Heart right ventricle (tissue), 16 donors: Measurements from ENCODE around the gene JPT1. TPM values are rescaled to one million over a fixed set of nuclear protein-coding genes. Genes with fewer than 3 reads are reported as not detected.
"Not testable (repeated sequence)": the region's sequence is repeated elsewhere in the genome, so short reads cannot be mapped to it uniquely, and the experiment has no call there.

ENCODE experiments used
- ATAC-seq, 8 donors: fragments of 200-7000 bp; cut with Tn5 transposase; one replicate each; pipeline ENCODE4 v1.9.1; 2020; ENCODE audit warnings: mild to moderate bottlenecking in 8 of 8, moderate library complexity in 8 of 8, moderate number of reproducible peaks in 1 of 8
- DNase-seq, 2 donors: peaks; one replicate each; pipeline ENCODE4 v3.0.0-alpha.2; 2020
- H3K27ac ChIP-seq, 10 donors: fragments of 200-600 bp; sonication (generic) in 2 of 10; one replicate each; pipeline versions ENCODE4 v1.5.0 to v1.8.0; 2020 to 2022; ENCODE audit warnings: mild to moderate bottlenecking in 3 of 10
- H3K27me3 ChIP-seq, 7 donors: fragments of 200-600 bp; one replicate each; pipeline ENCODE4 v1.8.0; 2021 to 2022; ENCODE audit warnings: mild to moderate bottlenecking in 2 of 7
- H3K36me3 ChIP-seq, 9 donors: fragments of 200-600 bp; sonication (generic) in 1 of 9; one replicate each; pipeline versions ENCODE4 v1.5.0 to v1.8.0; 2020 to 2022; ENCODE audit warnings: mild to moderate bottlenecking in 2 of 9
- H3K4me1 ChIP-seq, 9 donors: fragments of 200-600 bp; sonication (generic) in 1 of 9; one replicate each; pipeline versions ENCODE4 v1.5.0 to v1.8.0; 2020 to 2022; ENCODE audit warnings: mild to moderate bottlenecking in 4 of 9
- H3K4me3 ChIP-seq, 10 donors: fragments of 200-600 bp; sonication (generic) in 2 of 10; one replicate each; pipeline versions ENCODE4 v1.5.0 to v1.8.0; 2020 to 2022; ENCODE audit warnings: mild to moderate bottlenecking in 7 of 10, moderate library complexity in 2 of 10
- H3K9me3 ChIP-seq, 11 donors: fragments of 200-600 bp in 10 of 11; sonication (generic) in 2 of 11; one replicate each; pipeline versions ENCODE4 v1.5.0 to v1.8.0; 2013 to 2022; ENCODE audit warnings: mild to moderate bottlenecking in 2 of 11, control low read depth in 1 of 11, moderate library complexity in 1 of 11
- CTCF ChIP-seq, 9 donors: fragments of 200-600 bp; sonication (generic) in 2 of 9; IDR thresholded peaks; one replicate each; pipeline versions ENCODE4 v1.5.0 to v1.8.0; 2021 to 2022; ENCODE audit warnings: antibody characterized with exemption in 9 of 9, mild to moderate bottlenecking in 5 of 9, moderate library complexity in 1 of 9
- WGBS, 2 donors: extraction: QIAGEN DNeasy Blood & Tissue Kit; methylation state at CpG; one replicate each; pipeline ENCODE4 v1.1.7; 2013; ENCODE audit warnings: inconsistent platforms in 1 of 2; 5-methylcytosine and 5-hydroxymethylcytosine counted together
- intact Hi-C, 10 donors: fragments of 100-400 bp; cut with DNase I; formaldehyde crosslinking; loops; one replicate each; pipeline versions ENCODE4 v1.11.1 to v1.14.2; 2022
- polyA plus RNA-seq, 2 donors: library from polyadenylated mRNA; stranded (reverse); fragments of 200-250 nt; gene quantifications; one replicate each; pipeline ENCODE4 v1.2.3, GENCODE V29; 2013
- total RNA-seq, 10 donors: library from RNA; stranded (reverse); fragmentation: NEBNext Ultra II Directional in 3 of 10; extraction: Animal tissue kit (Norgen Biotek cat#: 25700) in 3 of 10; gene quantifications; one replicate each; pipeline versions ENCODE4 v1.2.1 to v1.2.4, GENCODE V29; 2021 to 2023
- donor health status: Arrhythmogenic right ventricular cardiomyopathy.
- donor health status: ischemic (EF 13 %, LVEDD 7.1; RV severe dilation, severe dysfunction).
- donor health status: healthy with polysubstance abuse.
- donor health status: DM: no; HTN: yes; CAD: no.
- donor health status: DM: no; HTN: no; CAD: no.
- donor health status: ischemic (EF 25% LVEDD 6.9; RV normal size, moderate dysfunction).
- donor health status: ischemic (EF 25% LVEDD 5.7; RV mildly dilated, moderate dysfunction).
- donor health status: healthy.
- donor health status: DM: yes; HTN: yes; CAD: no.
- donor health status: Ischemic cardiomyopathy.
- donor health status: ischemic (EF 35%, LVEDD 5.7; RV mildly dilated, moderate dysfunction).
- donor health status: nonischemic (EF 11% LVEDD 7.7; RV severe dilation, severe dysfunction).
- donor health status: DM: yes; HTN: yes; CAD: no.
- donor health status: PGD.
- donor health status: ischemic (EF 29% LVEDD 5.4; RV normal size, mild dysfunction).
- donor health status: nonischemic (EF 23%, LVEDD 6.1; RV moderate dilation, normal function).

JPT1 gene
- total and polyA plus RNA-seq, 12 donors = 6.7 to 61.6 (median 14.7) TPM

- no peak for DNase-seq
- Histone ChIP-seq H3K4me1 (no peaks in the 10 kb centered on the region), H3K4me3 (no peak overlapping the region), H3K27ac (no peak overlapping the region), H3K9me3 (no peaks in the 10 kb centered on the region), H3K36me3 (peaks cover 0 to 64% (median 28%) of the 10 kb centered on the region in 9 donors), H3K27me3 (no peaks in the 10 kb centered on the region)
- no peak for ATAC-seq
- intact Hi-C loops = loop anchor here in 2 of 10 donors (10.0 kb wide), 2 partner anchors 48 to 98 kb away; no protein-coding TSS in a partner anchor
- TF ChIP-seq CTCF (IDR thresholded peaks at IDR 0.05) = no peak
- WGBS, 2 donors = 92 to 93% methylated on average over 5 of the region's 5 CpGs
These were observed 8.8 kb upstream of the JPT1 start for GRCh38 chr17:75163074-75163473.

- DNase-seq = no peak
- H3K27ac ChIP-seq = no peak overlapping the region
- H3K4me1 ChIP-seq = peaks cover 0 to under 1% (median 0%) of the 10 kb centered on the region in 9 donors
- intact Hi-C loops = loop anchor here in 2 of 10 donors (10.0 kb wide), 2 partner anchors 45 to 95 kb away; no protein-coding TSS in a partner anchor
- H3K4me3 ChIP-seq = no peak overlapping the region
- no peaks in the 10 kb centered on the region for H3K9me3 ChIP-seq
- WGBS, 2 donors = 92 to 95% methylated on average over 5 of the region's 5 CpGs
- no peaks in the 10 kb centered on the region for H3K27me3 ChIP-seq
- no peak for ATAC-seq
- peaks cover 0 to 35% (median 15%) of the 10 kb centered on the region in 9 donors for H3K36me3 ChIP-seq
- no peak for TF ChIP-seq CTCF (IDR thresholded peaks at IDR 0.05)
These were observed 5.9 kb upstream of the JPT1 start for GRCh38 chr17:75160211-75160610.

GRCh38 chr17:75159196-75160031 is 5.1 kb upstream of the JPT1 start:
- Histone ChIP-seq H3K9me3 (no peaks in the 10 kb centered on the region), H3K27me3 (no peaks in the 10 kb centered on the region), H3K27ac (no peak overlapping the region), H3K36me3 (peaks cover 0 to 27% (median 9%) of the 10 kb centered on the region in 9 donors), H3K4me3 (no peak overlapping the region), H3K4me1 (peaks cover 0 to 7% (median 0%) of the 10 kb centered on the region in 9 donors)
- intact Hi-C loops = loop anchor here in 2 of 10 donors (10.0 kb wide), 2 partner anchors 45 to 95 kb away; no protein-coding TSS in a partner anchor
- ATAC-seq (no peak), DNase-seq (no peak)
- no peak for TF ChIP-seq CTCF (IDR thresholded peaks at IDR 0.05)
- 93 to 96% methylated on average over 4 of the region's 4 CpGs for WGBS, 2 donors

GRCh38 chr17:75158480-75158879 is 4.2 kb upstream of the JPT1 start:
- peaks cover 0 to 18% (median 3%) of the 10 kb centered on the region in 9 donors for H3K36me3 ChIP-seq
- DNase-seq, H3K27me3 ChIP-seq, H3K27ac ChIP-seq, ATAC-seq, H3K9me3 ChIP-seq, intact Hi-C loops, H3K4me3 ChIP-seq: not testable (repeated sequence)
- 92 to 93% methylated on average over 8 of the region's 8 CpGs for WGBS, 2 donors
- peaks cover 0 to 10% (median 4%) of the 10 kb centered on the region in 9 donors for H3K4me1 ChIP-seq
